LNCaP clone FGC (cell line): ENCODE measurements around the gene TALDO1.
A peak's percentile ranks its signal among the peaks of the same experiment; 100 is the strongest.

Experiments used
- DNase-seq: peaks from one replicate; pipeline ENCODE4 v3.0.0-alpha.2; 2011; ENCODE audit warnings: low read depth
- H3K4me3 ChIP-seq: 2 replicates; pipeline ENCODE4 v1.5.1; 2011; ENCODE audit warnings: mild to moderate bottlenecking, low read depth, low read length, control low read depth
- TF ChIP-seq, protein P1 (sequence below): IDR thresholded peaks from 2 replicates; pipeline ENCODE4 v1.5.1; 2012; ENCODE audit warnings: mild to moderate bottlenecking; ENCODE audit not compliant: control insufficient read depth, insufficient read depth; ENCODE audit errors: extremely low read depth

Gene TALDO1

DNA sequence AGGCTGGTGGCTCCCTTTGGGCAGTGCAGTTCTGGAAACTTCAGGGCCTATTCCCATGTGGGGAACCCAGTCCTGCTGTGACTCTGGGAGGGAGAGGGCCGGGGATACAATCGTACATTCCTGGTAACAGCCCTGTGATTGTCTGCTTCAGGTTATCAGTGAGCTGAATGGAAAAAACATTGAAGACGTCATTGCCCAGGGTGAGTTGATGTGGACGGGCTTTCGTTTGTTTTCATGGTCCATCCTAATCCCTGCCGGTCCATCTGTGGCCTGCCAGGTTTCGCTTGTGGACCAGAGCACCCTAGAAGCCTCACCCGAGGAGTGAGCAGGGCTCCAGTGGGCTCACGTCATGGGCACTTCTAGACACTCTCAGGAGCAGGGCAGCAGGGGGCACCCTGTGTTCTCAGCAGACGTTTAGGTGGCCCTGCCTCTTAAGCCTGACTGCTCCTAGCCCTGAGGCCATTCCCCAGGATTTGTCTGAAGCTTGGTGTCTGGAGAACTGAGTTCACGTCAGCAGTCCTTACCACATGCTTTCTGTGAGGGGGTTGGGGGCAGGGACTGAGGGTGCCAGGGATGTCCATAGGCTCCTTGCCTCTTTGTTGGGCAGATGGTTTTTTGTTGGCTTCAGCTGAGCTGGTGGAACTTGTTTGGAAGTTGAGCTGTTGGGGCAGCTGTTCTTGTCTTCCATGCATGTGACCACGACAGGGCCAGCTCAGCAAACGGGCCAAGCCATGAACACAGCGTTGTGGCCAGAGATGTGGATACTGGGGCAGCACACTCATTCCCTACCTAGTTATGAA, 64.4 kb downstream of the TALDO1 start:
- peak overlapping the region; percentile 95 for H3K4me3 ChIP-seq
- TF ChIP-seq, protein P1, sequence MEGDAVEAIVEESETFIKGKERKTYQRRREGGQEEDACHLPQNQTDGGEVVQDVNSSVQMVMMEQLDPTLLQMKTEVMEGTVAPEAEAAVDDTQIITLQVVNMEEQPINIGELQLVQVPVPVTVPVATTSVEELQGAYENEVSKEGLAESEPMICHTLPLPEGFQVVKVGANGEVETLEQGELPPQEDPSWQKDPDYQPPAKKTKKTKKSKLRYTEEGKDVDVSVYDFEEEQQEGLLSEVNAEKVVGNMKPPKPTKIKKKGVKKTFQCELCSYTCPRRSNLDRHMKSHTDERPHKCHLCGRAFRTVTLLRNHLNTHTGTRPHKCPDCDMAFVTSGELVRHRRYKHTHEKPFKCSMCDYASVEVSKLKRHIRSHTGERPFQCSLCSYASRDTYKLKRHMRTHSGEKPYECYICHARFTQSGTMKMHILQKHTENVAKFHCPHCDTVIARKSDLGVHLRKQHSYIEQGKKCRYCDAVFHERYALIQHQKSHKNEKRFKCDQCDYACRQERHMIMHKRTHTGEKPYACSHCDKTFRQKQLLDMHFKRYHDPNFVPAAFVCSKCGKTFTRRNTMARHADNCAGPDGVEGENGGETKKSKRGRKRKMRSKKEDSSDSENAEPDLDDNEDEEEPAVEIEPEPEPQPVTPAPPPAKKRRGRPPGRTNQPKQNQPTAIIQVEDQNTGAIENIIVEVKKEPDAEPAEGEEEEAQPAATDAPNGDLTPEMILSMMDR = no peak
- no peak for DNase-seq

DNA sequence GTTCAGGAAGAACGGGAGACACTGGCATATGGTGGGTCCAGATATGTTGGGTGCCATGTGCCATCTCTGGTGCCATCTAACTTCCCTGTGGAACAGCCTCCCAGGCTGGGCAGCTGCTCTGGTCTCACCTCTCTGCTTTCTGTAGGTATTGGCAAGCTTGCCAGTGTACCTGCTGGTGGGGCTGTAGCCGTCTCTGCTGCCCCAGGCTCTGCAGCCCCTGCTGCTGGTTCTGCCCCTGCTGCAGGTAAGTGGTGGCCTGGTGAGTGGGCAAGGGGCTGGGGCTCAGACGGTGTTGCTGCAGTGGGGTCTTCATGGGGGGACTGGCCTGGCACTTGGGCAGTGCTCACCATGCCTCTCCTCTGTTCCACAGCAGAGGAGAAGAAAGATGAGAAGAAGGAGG, 65.1 kb downstream of the TALDO1 start:
- H3K4me3 ChIP-seq = no peak overlapping the region
- TF ChIP-seq, protein P1 = no peak
- no peak for DNase-seq

DNA sequence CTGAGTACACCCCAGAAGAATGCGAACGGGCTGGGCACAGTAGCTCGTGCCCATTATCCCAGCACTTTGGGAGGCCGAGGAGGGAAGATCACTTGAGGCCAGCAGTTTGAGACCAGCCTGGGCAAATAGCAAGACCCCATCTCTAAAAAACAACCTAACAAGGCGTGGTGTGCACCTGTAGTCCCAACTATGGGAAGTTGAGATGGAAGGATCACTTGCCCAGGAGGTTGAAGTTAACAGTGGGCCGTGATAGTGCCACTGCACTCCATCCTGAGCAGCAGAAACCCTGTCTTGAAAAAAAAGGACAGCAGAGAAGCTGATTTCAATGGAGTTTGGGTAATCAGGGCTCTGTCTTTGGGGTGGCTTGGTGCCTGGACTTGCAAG, 65.8 kb downstream of the TALDO1 start:
- TF ChIP-seq, protein P1 = no peak
- H3K4me3 ChIP-seq = no peak overlapping the region
- no peak for DNase-seq

DNA sequence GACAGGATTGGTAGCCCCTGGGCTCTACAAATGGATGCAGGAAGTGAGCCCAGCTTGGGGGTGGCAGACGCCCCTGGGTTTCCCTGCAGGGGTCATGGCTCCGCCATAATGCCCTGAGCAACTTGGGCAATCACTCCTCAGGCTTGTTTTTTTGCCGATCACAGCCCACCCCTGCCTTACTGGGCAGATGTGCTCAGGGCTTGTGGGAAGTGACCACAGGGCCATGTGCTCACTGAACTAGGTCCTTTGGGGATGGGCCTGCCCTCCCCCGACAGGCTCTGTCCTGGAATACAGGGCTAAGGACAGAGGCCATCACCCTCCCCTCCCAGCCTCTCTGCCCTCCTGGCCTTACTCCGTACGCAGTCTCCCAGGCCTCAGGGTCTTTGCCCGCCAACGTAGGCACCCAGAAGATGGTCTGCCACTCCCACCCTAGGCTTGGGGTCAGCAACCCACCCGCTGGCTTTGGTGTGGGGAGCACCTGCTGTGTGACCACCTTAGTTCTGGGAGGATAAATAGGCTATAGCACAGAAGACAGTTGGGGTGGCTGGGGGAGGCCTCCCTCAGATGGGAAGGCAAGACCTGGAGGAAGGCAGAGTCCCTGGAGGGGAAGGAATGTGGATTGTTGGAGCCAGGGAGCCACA, 66.3 kb downstream of the TALDO1 start:
- no peak for DNase-seq
- H3K4me3 ChIP-seq = no peak overlapping the region
- TF ChIP-seq, protein P1 = no peak
